Testis (tissue), 3 donors: ENCODE data around the gene APC2. TPM values are rescaled to one million over a fixed set of nuclear protein-coding genes. Genes with fewer than 3 reads are reported as not detected.

Experiments used
- DNase-seq: peaks from one replicate; pipeline ENCODE4 v3.0.0-alpha.2; 2019
- H3K27ac ChIP-seq, 2 donors: fragments of 200-600 bp; sonication (generic); one replicate each; pipeline ENCODE4 v1.5.1; 2019
- H3K27me3 ChIP-seq: fragments of 200-600 bp; sonication (generic); one replicate; pipeline ENCODE4 v1.5.1; 2019
- H3K36me3 ChIP-seq: fragments of 200-600 bp; sonication (generic); one replicate; pipeline ENCODE4 v1.5.1; 2017; ENCODE audit warnings: low read depth; ENCODE audit errors: missing control alignments
- H3K4me1 ChIP-seq: fragments of 200-600 bp; sonication (generic); one replicate; pipeline ENCODE4 v1.5.1; 2019
- H3K4me3 ChIP-seq, 2 donors: fragments of 200-600 bp; sonication (generic); one replicate each; pipeline ENCODE4 v1.5.1; 2017 to 2019
- H3K9me3 ChIP-seq: fragments of 200-600 bp; sonication (generic); one replicate; pipeline ENCODE4 v1.5.1; 2017
- CTCF ChIP-seq, 3 experiments: fragments of 450-650 bp in 2 of 3; fragments of 200-600 bp in 1 of 3; sonication (generic) in 1 of 3; IDR thresholded peaks; one replicate each; pipeline ENCODE4 v1.5.1; 2016 to 2019; ENCODE audit warnings: antibody characterized with exemption in 3 of 3, mild to moderate bottlenecking in 2 of 3, moderate library complexity in 1 of 3
- POLR2A ChIP-seq: fragments of 450-650 bp; IDR thresholded peaks from one replicate; pipeline ENCODE4 v1.6.1; 2017; ENCODE audit warnings: antibody characterized with exemption, mild to moderate bottlenecking, moderate library complexity
- WGBS, 2 donors: methylation state at CpG; one replicate each; pipeline ENCODE4 v1.1.5; 2018; 5-methylcytosine and 5-hydroxymethylcytosine counted together
- intact Hi-C: fragments of 100-400 bp; cut with DNase I; formaldehyde crosslinking; loops from one replicate; pipeline ENCODE4 v1.15.1; 2023; ENCODE audit warnings: low total_unique reads
- polyA plus RNA-seq: library from polyadenylated mRNA; stranded (reverse); fragments of 350-450 nt; fragmentation: Illumina TruSeq; extraction: RNeasy Lipid Tissue Mini Kit (QIAGEN cat#74804); gene quantifications from one replicate; pipeline ENCODE4 v1.2.3, GENCODE V29; 2014; ENCODE audit warnings: low read depth, low replicate concordance; ENCODE audit not compliant: insufficient read depth
- total RNA-seq, 2 donors: library from RNA; depleted of rRNA; stranded (reverse); fragments of >200 nt; gene quantifications; one replicate each; pipeline ENCODE4 v1.2.3, GENCODE V29; 2016

The APC2 gene
- total and polyA plus RNA-seq, 3 donors from 2014 or later, result 2.8 to 5.9 (median 4.6) TPM

GRCh38 chr19:1481893-1482360, 32.0 kb downstream of the APC2 start:
- DNase-seq, result no peak
- no peak overlapping the region for H3K27ac ChIP-seq
- 91 to 93% methylated on average over 5 to 36 of the region's 36 CpGs for WGBS, 2 donors
- no peaks in the 10 kb centered on the region for H3K36me3 ChIP-seq
- intact Hi-C loops, result no loop called here
- no peak for TF ChIP-seq POLR2A
- TF ChIP-seq CTCF (IDR thresholded peaks at IDR 0.05), result no peak
- no peak overlapping the region for H3K4me3 ChIP-seq
- no peaks in the 10 kb centered on the region for H3K27me3 ChIP-seq
- no peaks in the 10 kb centered on the region for H3K9me3 ChIP-seq
- H3K4me1 ChIP-seq, result peaks cover 14% of the 10 kb centered on the region

- intact Hi-C loops, result no loop called here
- DNase-seq, result no peak
- no peaks in the 10 kb centered on the region for H3K27me3 ChIP-seq
- no peaks in the 10 kb centered on the region for H3K9me3 ChIP-seq
- whole genome bisulfite sequencing, 2 donors, result 78 to 82% methylated on average over 25 to 37 of the region's 37 CpGs
- peaks cover 14% of the 10 kb centered on the region for H3K4me1 ChIP-seq
- TF ChIP-seq POLR2A (no peak), CTCF (IDR thresholded peaks at IDR 0.05) (no peak)
- H3K36me3 ChIP-seq, result no peaks in the 10 kb centered on the region
- H3K4me3 ChIP-seq, result no peak overlapping the region
- H3K27ac ChIP-seq, result no peak overlapping the region
Observed at GRCh38 chr19:1482361-1483130, 32.6 kb downstream of the APC2 start.

- Histone ChIP-seq H3K36me3 (no peaks in the 10 kb centered on the region), H3K27me3 (no peaks in the 10 kb centered on the region), H3K27ac (no peak overlapping the region), H3K9me3 (no peaks in the 10 kb centered on the region), H3K4me3 (no peak overlapping the region), H3K4me1 (peaks cover 8% of the 10 kb centered on the region)
- no peak for TF ChIP-seq CTCF (IDR thresholded peaks at IDR 0.05)
- intact Hi-C loops, result no loop called here
- WGBS, 2 donors, result 50 to 80% methylated on average over 4 to 67 of the region's 77 CpGs
- no peak for DNase-seq
Observed at GRCh38 chr19:1483131-1483978, 33.4 kb downstream of the APC2 start.

GRCh38 chr19:1483979-1484428, 34.1 kb downstream of the APC2 start:
- Histone ChIP-seq H3K27me3 (no peaks in the 10 kb centered on the region), H3K27ac (no peak overlapping the region), H3K4me1 (peaks cover 5% of the 10 kb centered on the region), H3K9me3 (no peaks in the 10 kb centered on the region), H3K36me3 (no peaks in the 10 kb centered on the region), H3K4me3 (no peak overlapping the region)
- DNase-seq, result no peak
- TF ChIP-seq CTCF (IDR thresholded peaks at IDR 0.05) (no peak), POLR2A (no peak)
- intact Hi-C loops, result no loop called here
- WGBS, 2 donors, result 75 to 80% methylated on average over 11 to 23 of the region's 23 CpGs
